Measurements from ENCODE around the gene CACNA2D1.

The CACNA2D1 gene

GRCh38 chr7:81956520-81956919 lies 487.1 kb downstream of the CACNA2D1 start:
- no peak overlapping the region for H2BK15ac ChIP-seq (ENCODE audit: low read depth, poor library complexity, severe bottlenecking)
- 37% methylated on average over 4 of the region's 4 CpGs for WGBS
- H2AFZ ChIP-seq (ENCODE audit: low read depth, low read length), result no peak overlapping the region
- no peaks in the 10 kb centered on the region for H3K79me1 ChIP-seq (replicated peaks; ENCODE audit: low read length, poor library complexity, severe bottlenecking)
- no peaks in the 10 kb centered on the region for H3K4me1 ChIP-seq (ENCODE audit: control insufficient read depth, insufficient read depth, low read depth, low read length)
- H3K9me3 ChIP-seq (ENCODE audit: control insufficient read depth, low read length), result no peaks in the 10 kb centered on the region
- peaks cover 0 to 5% of the 10 kb centered on the region in 2 experiments for H3K36me3 ChIP-seq (ENCODE audit: control insufficient read depth in 1 of 2, insufficient read depth in 2 of 2, low read depth in 1 of 2, low read length in 2 of 2)
- H4K8ac ChIP-seq (ENCODE audit: low read length), result no peak overlapping the region
- no peak overlapping the region for H3K9ac ChIP-seq (ENCODE audit: low read length)
- no peak overlapping the region for H3K27ac ChIP-seq (ENCODE audit: low read length, poor library complexity, severe bottlenecking)
- no peak overlapping the region for H3K4me3 ChIP-seq (ENCODE audit: insufficient read depth in 1 of 2, low read depth in 1 of 2, low read length in 2 of 2)
- H3K14ac ChIP-seq (ENCODE audit: low read length in 2 of 2), result no peak overlapping the region
- H3K4ac ChIP-seq (ENCODE audit: low read depth in 1 of 2, low read length in 2 of 2), result no peak overlapping the region
- no peak overlapping the region for H2AK5ac ChIP-seq (ENCODE audit: low read length, severe bottlenecking)
- H2BK12ac ChIP-seq (ENCODE audit: low read length in 2 of 2), result no peak overlapping the region
- no peak overlapping the region for H4K91ac ChIP-seq (ENCODE audit: low read length)
- H2BK120ac ChIP-seq (ENCODE audit: low read depth, low read length), result no peak overlapping the region
- peak; percentile 79 for DNase-seq
- H3K18ac ChIP-seq (ENCODE audit: low read depth in 1 of 2, low read length in 2 of 2), result no peak overlapping the region
- no peak overlapping the region for H3K23ac ChIP-seq (ENCODE audit: low read length in 2 of 2)
- no peak overlapping the region for H2BK5ac ChIP-seq (ENCODE audit: low read depth, low read length, poor library complexity, severe bottlenecking)
- H3K4me2 ChIP-seq (ENCODE audit: low read length, poor library complexity, severe bottlenecking), result no peak overlapping the region
- no peaks in the 10 kb centered on the region for H3K27me3 ChIP-seq (ENCODE audit: control insufficient read depth in 1 of 2, insufficient read depth in 1 of 2, low read length in 2 of 2)

DNA sequence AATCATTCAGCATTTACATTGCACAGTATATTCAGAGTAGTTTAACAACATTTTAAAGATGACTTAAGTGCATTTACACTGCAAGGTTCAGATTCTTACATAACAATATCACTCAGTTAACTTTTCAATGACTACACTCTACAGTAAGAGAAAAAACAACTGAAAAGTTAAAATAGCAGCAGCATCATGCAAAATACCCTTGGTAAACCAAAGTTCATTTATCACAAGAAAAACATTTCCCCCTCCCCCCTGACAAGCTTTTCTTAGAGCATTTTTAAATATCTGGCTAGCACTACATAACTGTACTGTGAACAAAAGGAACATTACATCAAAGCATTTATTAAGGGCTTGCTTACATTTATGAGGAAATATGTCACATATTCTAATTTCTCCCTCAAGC lies 494.3 kb downstream of the CACNA2D1 start:
- no peak overlapping the region for H3K23ac ChIP-seq (ENCODE audit: low read length in 2 of 2)
- H3K4ac ChIP-seq (ENCODE audit: low read depth in 1 of 2, low read length in 2 of 2), result no peak overlapping the region
- no peaks in the 10 kb centered on the region for H3K9me3 ChIP-seq (ENCODE audit: control insufficient read depth, low read length)
- no peak overlapping the region for H4K8ac ChIP-seq (ENCODE audit: low read length)
- H3K4me1 ChIP-seq (ENCODE audit: control insufficient read depth, insufficient read depth, low read depth, low read length), result no peaks in the 10 kb centered on the region
- H2BK5ac ChIP-seq (ENCODE audit: low read depth, low read length, poor library complexity, severe bottlenecking), result no peak overlapping the region
- no peak overlapping the region for H3K14ac ChIP-seq (ENCODE audit: low read length in 2 of 2)
- no peak overlapping the region for H3K4me2 ChIP-seq (ENCODE audit: low read length, poor library complexity, severe bottlenecking)
- H3K27me3 ChIP-seq (ENCODE audit: control insufficient read depth in 1 of 2, insufficient read depth in 1 of 2, low read length in 2 of 2), result no peaks in the 10 kb centered on the region
- H3K18ac ChIP-seq (ENCODE audit: low read depth in 1 of 2, low read length in 2 of 2), result no peak overlapping the region
- no peak overlapping the region for H3K4me3 ChIP-seq (ENCODE audit: insufficient read depth in 1 of 2, low read depth in 1 of 2, low read length in 2 of 2)
- no peak overlapping the region for H2AFZ ChIP-seq (ENCODE audit: low read depth, low read length)
- no peak overlapping the region for H4K91ac ChIP-seq (ENCODE audit: low read length)
- H3K79me1 ChIP-seq (replicated peaks; ENCODE audit: low read length, poor library complexity, severe bottlenecking), result no peaks in the 10 kb centered on the region
- H3K27ac ChIP-seq (ENCODE audit: low read length, poor library complexity, severe bottlenecking), result no peak overlapping the region
- H2BK15ac ChIP-seq (ENCODE audit: low read depth, poor library complexity, severe bottlenecking), result no peak overlapping the region
- H2BK120ac ChIP-seq (ENCODE audit: low read depth, low read length), result no peak overlapping the region
- no peak overlapping the region for H3K9ac ChIP-seq (ENCODE audit: low read length)
- H2AK5ac ChIP-seq (ENCODE audit: low read length, severe bottlenecking), result no peak overlapping the region
- no peak for DNase-seq
- no peak overlapping the region for H2BK12ac ChIP-seq (ENCODE audit: low read length in 2 of 2)
- no peaks in the 10 kb centered on the region for H3K36me3 ChIP-seq (ENCODE audit: control insufficient read depth in 1 of 2, insufficient read depth in 2 of 2, low read depth in 1 of 2, low read length in 2 of 2)

DNA sequence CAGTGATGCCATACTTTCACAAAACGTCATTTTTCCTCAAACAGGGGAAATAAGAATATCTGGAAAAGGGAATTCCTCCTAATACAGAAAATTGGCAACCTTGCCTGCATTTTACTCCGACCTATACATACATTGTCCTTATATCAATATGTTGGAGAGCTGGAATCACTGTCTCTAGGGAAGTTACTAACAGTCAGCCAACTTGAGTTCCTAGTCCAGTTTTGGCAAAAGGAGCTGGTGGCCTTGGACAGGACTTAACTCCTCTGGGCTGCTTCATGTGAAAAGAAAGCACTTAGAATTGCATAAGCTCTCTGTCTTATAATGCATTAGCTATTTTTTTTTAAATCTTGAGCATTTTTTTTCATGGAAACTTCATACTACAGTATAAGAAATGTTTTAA lies 499.5 kb downstream of the CACNA2D1 start:
- WGBS, result 100% methylated on average over 1 of the region's 2 CpGs
- H3K9ac ChIP-seq (ENCODE audit: low read length), result no peak overlapping the region

GRCh38 chr7:81937091-81937490 lies 506.5 kb downstream of the CACNA2D1 start:
- Histone ChIP-seq H3K4me2 (ENCODE audit: low read length, poor library complexity, severe bottlenecking) (no peak overlapping the region), H3K27me3 (ENCODE audit: control insufficient read depth in 1 of 2, insufficient read depth in 1 of 2, low read length in 2 of 2) (no peaks in the 10 kb centered on the region), H3K14ac (ENCODE audit: low read length in 2 of 2) (no peak overlapping the region), H4K91ac (ENCODE audit: low read length) (no peak overlapping the region), H2BK15ac (ENCODE audit: low read depth, poor library complexity, severe bottlenecking) (no peak overlapping the region), H3K23ac (ENCODE audit: low read length in 2 of 2) (no peak overlapping the region), H2AFZ (ENCODE audit: low read depth, low read length) (no peak overlapping the region), H3K4me1 (ENCODE audit: control insufficient read depth, insufficient read depth, low read depth, low read length) (no peaks in the 10 kb centered on the region), H3K36me3 (ENCODE audit: control insufficient read depth in 1 of 2, insufficient read depth in 2 of 2, low read depth in 1 of 2, low read length in 2 of 2) (no peaks in the 10 kb centered on the region), H3K4ac (ENCODE audit: low read depth in 1 of 2, low read length in 2 of 2) (no peak overlapping the region), H3K4me3 (ENCODE audit: insufficient read depth in 1 of 2, low read depth in 1 of 2, low read length in 2 of 2) (no peak overlapping the region), H4K8ac (ENCODE audit: low read length) (no peak overlapping the region), H3K79me1 (replicated peaks; ENCODE audit: low read length, poor library complexity, severe bottlenecking) (no peaks in the 10 kb centered on the region), H2BK120ac (ENCODE audit: low read depth, low read length) (no peak overlapping the region), H3K27ac (ENCODE audit: low read length, poor library complexity, severe bottlenecking) (no peak overlapping the region), H2BK5ac (ENCODE audit: low read depth, low read length, poor library complexity, severe bottlenecking) (no peak overlapping the region), H3K9me3 (ENCODE audit: control insufficient read depth, low read length) (no peaks in the 10 kb centered on the region), H2BK12ac (ENCODE audit: low read length in 2 of 2) (no peak overlapping the region), H2AK5ac (ENCODE audit: low read length, severe bottlenecking) (no peak overlapping the region), H3K18ac (ENCODE audit: low read depth in 1 of 2, low read length in 2 of 2) (no peak overlapping the region), H3K9ac (ENCODE audit: low read length) (no peak overlapping the region)
- no peak for DNase-seq

More for the DNA sequence above, 499.5 kb downstream of the CACNA2D1 start:
- H2BK15ac ChIP-seq (ENCODE audit: low read depth, poor library complexity, severe bottlenecking), result no peak overlapping the region
- H2AFZ ChIP-seq (ENCODE audit: low read depth, low read length), result no peak overlapping the region
- H4K8ac ChIP-seq (ENCODE audit: low read length), result no peak overlapping the region
- no peak overlapping the region for H2BK120ac ChIP-seq (ENCODE audit: low read depth, low read length)
- no peak overlapping the region for H3K4me3 ChIP-seq (ENCODE audit: insufficient read depth in 1 of 2, low read depth in 1 of 2, low read length in 2 of 2)
- H3K9me3 ChIP-seq (ENCODE audit: control insufficient read depth, low read length), result no peaks in the 10 kb centered on the region
- H2BK5ac ChIP-seq (ENCODE audit: low read depth, low read length, poor library complexity, severe bottlenecking), result no peak overlapping the region
- H3K23ac ChIP-seq (ENCODE audit: low read length in 2 of 2), result no peak overlapping the region
- no peak overlapping the region for H3K4ac ChIP-seq (ENCODE audit: low read depth in 1 of 2, low read length in 2 of 2)
- DNase-seq, result no peak
- H3K18ac ChIP-seq (ENCODE audit: low read depth in 1 of 2, low read length in 2 of 2), result no peak overlapping the region
- no peak overlapping the region for H4K91ac ChIP-seq (ENCODE audit: low read length)
- no peaks in the 10 kb centered on the region for H3K79me1 ChIP-seq (replicated peaks; ENCODE audit: low read length, poor library complexity, severe bottlenecking)
- no peak overlapping the region for H2AK5ac ChIP-seq (ENCODE audit: low read length, severe bottlenecking)
- no peak overlapping the region for H3K4me2 ChIP-seq (ENCODE audit: low read length, poor library complexity, severe bottlenecking)
- H3K14ac ChIP-seq (ENCODE audit: low read length in 2 of 2), result no peak overlapping the region
- H2BK12ac ChIP-seq (ENCODE audit: low read length in 2 of 2), result no peak overlapping the region
- H3K4me1 ChIP-seq (ENCODE audit: control insufficient read depth, insufficient read depth, low read depth, low read length), result no peaks in the 10 kb centered on the region
- no peaks in the 10 kb centered on the region for H3K27me3 ChIP-seq (ENCODE audit: control insufficient read depth in 1 of 2, insufficient read depth in 1 of 2, low read length in 2 of 2)
- no peak overlapping the region for H3K27ac ChIP-seq (ENCODE audit: low read length, poor library complexity, severe bottlenecking)
- H3K36me3 ChIP-seq (ENCODE audit: control insufficient read depth in 1 of 2, insufficient read depth in 2 of 2, low read depth in 1 of 2, low read length in 2 of 2), result no peaks in the 10 kb centered on the region
